Ovary (tissue), 3 donors: ENCODE results near the gene TMPRSS11E.

ENCODE experiments used
- CTCF ChIP-seq, 3 donors: fragments of 450-650 bp in 2 of 3; fragments of 200-600 bp in 1 of 3; IDR thresholded peaks; one replicate each; pipeline versions ENCODE4 v1.5.1 to v1.8.0; 2016 to 2022; ENCODE audit warnings: antibody characterized with exemption in 3 of 3, mild to moderate bottlenecking in 1 of 3
- EP300 ChIP-seq: sonication (generic); formaldehyde crosslinking; IDR thresholded peaks from one replicate; pipeline ENCODE4 v1.6.1; 2017; ENCODE audit warnings: antibody characterized with exemption
- donor health status: DM: no; HTN: no; CAD: no.

GRCh38 chr4:68463796-68464195 is 16.5 kb downstream of the TMPRSS11E start:
- TF ChIP-seq CTCF (IDR thresholded peaks at IDR 0.05) (no peak), EP300 (no peak)
